DMS 273 (cell line): Measurements from ENCODE around the gene PCDHB2.
A peak's percentile ranks its signal among the peaks of the same experiment; 100 is the strongest.
"Not testable (repeated sequence)": the region's sequence is repeated elsewhere in the genome, so short reads cannot be mapped to it uniquely, and the experiment has no call there.

Experiments
- DNase-seq: peaks from one replicate; lab custom pipeline; 2025; ENCODE audit not compliant: unreplicated experiment; lab: John Stamatoyannopoulos, UW

The PCDHB2 gene

GRCh38 chr5:141094481-141095262, at the start of gene PCDHB2:
PCDHB2 (plus strand) TSS chr5:141094615; CDS start chr5:141094791, 176 bp downstream.
- peak; percentile 4 for DNase-seq

GRCh38 chr5:141050622-141051520, 43.5 kb upstream of the PCDHB2 start, which contains the start of gene PCDHB1:
PCDHB1 (plus strand) TSS chr5:141051374; CDS start chr5:141051471, 97 bp downstream.
- DNase-seq = peak; percentile 84

- peak; percentile 83 for DNase-seq
These were observed 42.9 kb upstream of the PCDHB2 start for GRCh38 chr5:141051521-141051866.

GRCh38 chr5:141077826-141078225, 16.6 kb upstream of the PCDHB2 start:
- DNase-seq = no peak

GRCh38 chr5:141082228-141082627, 12.2 kb upstream of the PCDHB2 start:
- DNase-seq = no peak

- peak; percentile 81 for DNase-seq
These were observed 9.9 kb upstream of the PCDHB2 start for GRCh38 chr5:141084487-141084989.

- DNase-seq = no peak
These were observed 837 bp downstream of the PCDHB2 start for GRCh38 chr5:141095263-141095641.

GRCh38 chr5:141096181-141096580, 1.8 kb downstream of the PCDHB2 start:
- DNase-seq = not testable (repeated sequence)

- DNase-seq = not testable (repeated sequence)
These were observed 2.2 kb downstream of the PCDHB2 start for GRCh38 chr5:141096586-141096985.

GRCh38 chr5:141100243-141100805, 5.9 kb downstream of the PCDHB2 start, which contains the start of gene PCDHB3:
PCDHB3 (plus strand) TSS chr5:141100473; CDS start chr5:141100650, 177 bp downstream.
- DNase-seq = peak; percentile 3

GRCh38 chr5:141101059-141101458, 6.6 kb downstream of the PCDHB2 start:
- DNase-seq = no peak

- not testable (repeated sequence) for DNase-seq
These were observed 7.7 kb downstream of the PCDHB2 start for GRCh38 chr5:141102070-141102469.

GRCh38 chr5:141102471-141102870, 8.1 kb downstream of the PCDHB2 start:
- not testable (repeated sequence) for DNase-seq

- no peak for DNase-seq
These were observed 10.9 kb downstream of the PCDHB2 start for GRCh38 chr5:141105350-141105749.

GRCh38 chr5:141119250-141119649, 24.8 kb downstream of the PCDHB2 start:
- DNase-seq = no peak

GRCh38 chr5:141121563-141121962, 27.1 kb downstream of the PCDHB2 start, which contains the start of gene PCDHB4:
PCDHB4 (plus strand) TSS chr5:141121818; CDS start chr5:141121999, 181 bp downstream.
- no peak for DNase-seq

- no peak for DNase-seq
These were observed 27.6 kb downstream of the PCDHB2 start for GRCh38 chr5:141121985-141122384.

GRCh38 chr5:141123396-141124135, 29.2 kb downstream of the PCDHB2 start:
- not testable (repeated sequence) for DNase-seq

GRCh38 chr5:141127305-141127704, 32.9 kb downstream of the PCDHB2 start:
- DNase-seq = no peak

GRCh38 chr5:141135030-141135717, 40.8 kb downstream of the PCDHB2 start, which contains the start of gene PCDHB5:
PCDHB5 (plus strand) TSS chr5:141135206; CDS start chr5:141135435, 229 bp downstream.
- DNase-seq = peak; percentile 33
